ENCODE data around the gene ZIK1.

DNA sequence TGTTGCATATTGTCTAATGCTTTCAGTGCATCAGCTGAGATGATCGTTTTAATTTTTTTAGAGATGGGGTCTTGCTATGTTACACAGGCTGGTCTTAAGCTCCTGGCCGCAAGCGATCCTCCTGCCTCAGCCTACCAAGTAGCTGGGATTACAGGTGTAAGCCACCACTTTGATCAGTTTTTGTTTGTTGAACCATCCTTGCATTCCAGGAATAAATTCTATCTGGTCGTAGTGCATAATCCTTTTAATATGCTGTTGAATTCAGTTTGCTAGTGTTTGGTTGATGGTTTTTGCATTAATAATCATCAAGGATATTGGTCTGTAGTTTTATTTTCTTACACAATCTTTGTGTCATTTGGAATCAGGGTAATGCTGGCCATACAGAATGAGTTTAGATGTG, 53.4 kb downstream of the ZIK1 start:
- TF ChIP-seq, protein P1, sequence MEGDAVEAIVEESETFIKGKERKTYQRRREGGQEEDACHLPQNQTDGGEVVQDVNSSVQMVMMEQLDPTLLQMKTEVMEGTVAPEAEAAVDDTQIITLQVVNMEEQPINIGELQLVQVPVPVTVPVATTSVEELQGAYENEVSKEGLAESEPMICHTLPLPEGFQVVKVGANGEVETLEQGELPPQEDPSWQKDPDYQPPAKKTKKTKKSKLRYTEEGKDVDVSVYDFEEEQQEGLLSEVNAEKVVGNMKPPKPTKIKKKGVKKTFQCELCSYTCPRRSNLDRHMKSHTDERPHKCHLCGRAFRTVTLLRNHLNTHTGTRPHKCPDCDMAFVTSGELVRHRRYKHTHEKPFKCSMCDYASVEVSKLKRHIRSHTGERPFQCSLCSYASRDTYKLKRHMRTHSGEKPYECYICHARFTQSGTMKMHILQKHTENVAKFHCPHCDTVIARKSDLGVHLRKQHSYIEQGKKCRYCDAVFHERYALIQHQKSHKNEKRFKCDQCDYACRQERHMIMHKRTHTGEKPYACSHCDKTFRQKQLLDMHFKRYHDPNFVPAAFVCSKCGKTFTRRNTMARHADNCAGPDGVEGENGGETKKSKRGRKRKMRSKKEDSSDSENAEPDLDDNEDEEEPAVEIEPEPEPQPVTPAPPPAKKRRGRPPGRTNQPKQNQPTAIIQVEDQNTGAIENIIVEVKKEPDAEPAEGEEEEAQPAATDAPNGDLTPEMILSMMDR (conservative IDR thresholded peaks at IDR 0.05; ENCODE audit: low read length): no peak
- TF ChIP-seq EZH2phosphoT487 (IDR thresholded peaks at IDR 0.05; ENCODE audit: borderline replicate concordance): no peak

All from Loucy (cell line).